H1 (cell line): Measurements from ENCODE around the gene TLCD3B. TPM values are rescaled to one million over a fixed set of nuclear protein-coding genes. Genes with fewer than 3 reads are reported as not detected.

ENCODE experiments used
- HDAC2 ChIP-seq, 2 experiments: fragments of 300-600 bp in 1 of 2; sonication (generic) in 1 of 2; IDR thresholded peaks; 2 replicates each; pipeline ENCODE4 v1.6.1; 2011 to 2012; ENCODE audit warnings: low read depth in 2 of 2, low read length in 2 of 2, mild to moderate bottlenecking in 2 of 2, moderate library complexity in 2 of 2, borderline replicate concordance in 1 of 2, inconsistent platforms in 1 of 2
- polyA plus RNA-seq, 7 experiments: library from polyadenylated mRNA; depleted of rRNA in 3 of 7; stranded (reverse) in 5 of 7; unstranded in 2 of 7; fragments of >200 nt in 5 of 7; fragments of 200-250 nt in 2 of 7; gene quantifications; 1 replicate in 5 of 7; 2 replicates in 1 of 7; 4 replicates in 1 of 7; pipeline versions ENCODE4 v1.2.1 to v1.2.3, GENCODE V29; 2011 to 2013; ENCODE audit warnings: missing spikeins in 2 of 7, mixed read lengths in 2 of 7
- total RNA-seq: library from RNA; stranded (reverse); fragmentation: NEBNext Ultra II Directional; extraction: Animal tissue kit (Norgen Biotek cat#: 25700); gene quantifications from 2 replicates; pipeline ENCODE4 v1.2.1, GENCODE V29; 2021

TLCD3B gene
- total and polyA plus RNA-seq, 2 of the 8 experiments (the other 6 are each of a cell fraction or from before 2014, with no cell fraction given) = 15.2 to 26.9 TPM

DNA sequence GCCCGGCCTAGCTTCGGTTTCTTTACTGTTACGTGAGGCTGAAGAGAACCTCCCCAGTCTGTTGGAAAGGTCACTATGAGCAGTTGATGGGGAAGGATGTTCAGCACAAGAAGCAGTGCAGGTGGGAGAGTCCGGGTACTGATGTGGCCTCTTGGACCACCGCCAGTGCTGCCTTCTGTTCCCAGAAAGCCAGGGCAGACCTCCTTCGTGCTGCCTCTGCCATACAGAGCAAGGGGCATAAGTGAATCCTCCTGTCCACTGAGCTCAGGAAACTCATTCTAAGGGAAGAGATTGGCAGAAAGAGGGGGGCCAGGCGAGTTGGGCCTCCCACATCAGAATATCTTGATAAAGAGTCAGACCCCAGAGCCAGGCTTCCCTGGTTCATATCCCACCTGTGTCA lies 48.4 kb upstream of the TLCD3B start (continued):
- no peak for TF ChIP-seq HDAC2 (IDR thresholded peaks at IDR 0.05; ENCODE audit: borderline replicate concordance in 1 of 2, low read depth in 2 of 2, low read length in 2 of 2)
